Small intestine (tissue), 7 donors: ENCODE data around the gene TPGS2. TPM values are rescaled to one million over a fixed set of nuclear protein-coding genes. Genes with fewer than 3 reads are reported as not detected.

Source experiments
- DNase-seq, 2 donors: peaks; one replicate each; pipeline versions ENCODE4 v3.0.0 to v3.0.0-alpha.2; 2013
- FAIRE-seq: peaks from 2 replicates; lab custom pipeline; 2012; peaks lifted over from hg19 to GRCh38; lab: Jason Lieb, UNC
- H3K27ac ChIP-seq, 3 donors: one replicate each; pipeline ENCODE4 v1.5.1; 2013; ENCODE audit warnings: low read length in 2 of 3, mild to moderate bottlenecking in 2 of 3, control low read depth in 1 of 3, inconsistent platforms in 1 of 3, low read depth in 1 of 3, moderate library complexity in 1 of 3
- H3K27me3 ChIP-seq, 3 donors: one replicate each; pipeline ENCODE4 v1.6.1; 2013; ENCODE audit warnings: low read length in 3 of 3, inconsistent platforms in 1 of 3; ENCODE audit not compliant: control insufficient read depth in 3 of 3, insufficient read depth in 3 of 3
- H3K36me3 ChIP-seq, 3 donors: one replicate each; pipeline ENCODE4 v1.6.1; 2013; ENCODE audit warnings: low read length in 3 of 3, inconsistent platforms in 1 of 3, low read depth in 1 of 3, mild to moderate bottlenecking in 1 of 3, moderate library complexity in 1 of 3; ENCODE audit not compliant: control insufficient read depth in 3 of 3, insufficient read depth in 2 of 3
- H3K4me1 ChIP-seq, 3 donors: one replicate each; pipeline ENCODE4 v1.6.1; 2013; ENCODE audit warnings: low read length in 2 of 3, inconsistent platforms in 1 of 3, low read depth in 1 of 3, mild to moderate bottlenecking in 1 of 3, moderate library complexity in 1 of 3; ENCODE audit not compliant: control insufficient read depth in 3 of 3, insufficient read depth in 2 of 3
- H3K4me3 ChIP-seq, 3 donors: one replicate each; pipeline ENCODE4 v1.5.1; 2013; ENCODE audit warnings: low read length in 3 of 3, control low read depth in 1 of 3, inconsistent platforms in 1 of 3, low read depth in 1 of 3, mild to moderate bottlenecking in 1 of 3, moderate library complexity in 1 of 3
- H3K9me3 ChIP-seq, 2 donors: one replicate each; pipeline ENCODE4 v1.6.1; 2013; ENCODE audit warnings: low read depth in 1 of 2, low read length in 1 of 2; ENCODE audit not compliant: control insufficient read depth in 2 of 2, insufficient read depth in 1 of 2
- WGBS, 3 donors: extraction: QIAGEN DNeasy Blood & Tissue Kit; methylation state at CpG; one replicate each; pipeline ENCODE4 v1.1.7; 2013; 5-methylcytosine and 5-hydroxymethylcytosine counted together
- polyA plus RNA-seq, 4 donors: library from polyadenylated mRNA; stranded (reverse) in 3 of 4; unstranded in 1 of 4; fragments of 200-250 nt in 3 of 4; fragments of 120-200 nt in 1 of 4; gene quantifications; one replicate each; pipeline versions ENCODE4 v1.2.1 to v1.2.3, GENCODE V29; 2013
- donor health status: healthy with polysubstance abuse.
- donor health status: control.
- donor health status: control.
- donor health status: Bipolar disorder and iron deficiency.
- donor health status: healthy.

TPGS2 gene
- polyA plus RNA-seq, 4 donors: 31.8 to 66.2 (median 47.3) TPM

- H3K4me3 ChIP-seq: no peak overlapping the region
- FAIRE-seq: no peak
- DNase-seq: no peak
Observed at GRCh38 chr18:36851202-36851590, 22.4 kb upstream of the TPGS2 start.

GRCh38 chr18:36850527-36851201 is 21.9 kb upstream of the TPGS2 start:
- FAIRE-seq: no peak
- no peak for DNase-seq
- no peaks in the 10 kb centered on the region for H3K36me3 ChIP-seq
- H3K9me3 ChIP-seq: peaks cover 0 to 3% of the 10 kb centered on the region in 2 donors
- H3K4me1 ChIP-seq: no peaks in the 10 kb centered on the region
- no peak overlapping the region for H3K4me3 ChIP-seq
- no peaks in the 10 kb centered on the region for H3K27me3 ChIP-seq
- H3K27ac ChIP-seq: no peak overlapping the region
- WGBS, 3 donors: 66 to 78% (median 74%) methylated on average over 1 of the region's 1 CpG

More at GRCh38 chr18:36851202-36851590, 22.4 kb upstream of the TPGS2 start:
- no peak overlapping the region for H3K27ac ChIP-seq
- WGBS, 3 donors: 84 to 92% (median 91%) methylated on average over 2 of the region's 2 CpGs
- peaks cover 0 to 3% of the 10 kb centered on the region in 2 donors for H3K9me3 ChIP-seq
- H3K4me1 ChIP-seq: no peaks in the 10 kb centered on the region
- H3K36me3 ChIP-seq: no peaks in the 10 kb centered on the region
- H3K27me3 ChIP-seq: no peaks in the 10 kb centered on the region

- FAIRE-seq (no peak), DNase-seq (no peak)
- H3K27me3 ChIP-seq: no peaks in the 10 kb centered on the region
- H3K27ac ChIP-seq: no peak overlapping the region
- H3K4me1 ChIP-seq: no peaks in the 10 kb centered on the region
- no peak overlapping the region for H3K4me3 ChIP-seq
- WGBS, 3 donors: 61 to 81% (median 73%) methylated on average over 2 of the region's 2 CpGs
- H3K36me3 ChIP-seq: no peaks in the 10 kb centered on the region
- H3K9me3 ChIP-seq: peaks cover 0 to 3% of the 10 kb centered on the region in 2 donors
Observed at GRCh38 chr18:36849288-36850006, 20.6 kb upstream of the TPGS2 start.

GRCh38 chr18:36848609-36849008 is 19.8 kb upstream of the TPGS2 start:
- H3K27ac ChIP-seq: no peak overlapping the region
- H3K9me3 ChIP-seq: peaks cover 0 to 3% of the 10 kb centered on the region in 2 donors
- H3K4me3 ChIP-seq: no peak overlapping the region
- WGBS, 3 donors: 91 to 96% (median 93%) methylated on average over 2 of the region's 2 CpGs
- FAIRE-seq (peak; percentile 64), DNase-seq (no peak)
- no peaks in the 10 kb centered on the region for H3K36me3 ChIP-seq
- H3K4me1 ChIP-seq: no peaks in the 10 kb centered on the region
- H3K27me3 ChIP-seq: no peaks in the 10 kb centered on the region

GRCh38 chr18:36843784-36844183 is 15.0 kb upstream of the TPGS2 start:
- no peaks in the 10 kb centered on the region for H3K4me1 ChIP-seq
- H3K4me3 ChIP-seq: no peak overlapping the region
- no peak overlapping the region for H3K27ac ChIP-seq
- 38 to 68% (median 59%) methylated on average over 2 of the region's 2 CpGs for WGBS, 3 donors
- no peaks in the 10 kb centered on the region for H3K9me3 ChIP-seq
- peak; percentile 3 to 6 for DNase-seq
- peaks cover 0 to 4% (median 3%) of the 10 kb centered on the region in 3 donors for H3K36me3 ChIP-seq
- H3K27me3 ChIP-seq: no peaks in the 10 kb centered on the region
- FAIRE-seq: no peak

GRCh38 chr18:36843199-36843598 is 14.4 kb upstream of the TPGS2 start:
- Histone ChIP-seq H3K36me3 (peaks cover 0 to 4% (median 3%) of the 10 kb centered on the region in 3 donors), H3K9me3 (no peaks in the 10 kb centered on the region), H3K4me1 (no peaks in the 10 kb centered on the region), H3K4me3 (no peak overlapping the region), H3K27me3 (no peaks in the 10 kb centered on the region), H3K27ac (no peak overlapping the region)
- WGBS, 3 donors: 96 to 97% (median 96%) methylated on average over 5 of the region's 5 CpGs
- FAIRE-seq (no peak), DNase-seq (no peak)

- H3K27me3 ChIP-seq: no peaks in the 10 kb centered on the region
- H3K36me3 ChIP-seq: peaks cover 0 to 4% (median 3%) of the 10 kb centered on the region in 3 donors
- no peaks in the 10 kb centered on the region for H3K9me3 ChIP-seq
- 93 to 97% (median 96%) methylated on average over 4 of the region's 4 CpGs for WGBS, 3 donors
- DNase-seq (no peak), FAIRE-seq (no peak)
- H3K4me1 ChIP-seq: no peaks in the 10 kb centered on the region
- no peak overlapping the region for H3K4me3 ChIP-seq
- no peak overlapping the region for H3K27ac ChIP-seq
Observed at GRCh38 chr18:36839835-36840234, 11.0 kb upstream of the TPGS2 start.

- Histone ChIP-seq H3K4me3 (no peak overlapping the region), H3K4me1 (no peaks in the 10 kb centered on the region), H3K9me3 (no peaks in the 10 kb centered on the region), H3K27ac (no peak overlapping the region), H3K27me3 (no peaks in the 10 kb centered on the region), H3K36me3 (peaks cover 0 to 3% (median 3%) of the 10 kb centered on the region in 3 donors)
- 95 to 100% (median 97%) methylated on average over 1 of the region's 1 CpG for WGBS, 3 donors
- no peak for DNase-seq
- no peak for FAIRE-seq
Observed at GRCh38 chr18:36835927-36836326, 7.1 kb upstream of the TPGS2 start.
